NK-92 (cell line): ENCODE data around the gene TDRD9.

Experiments used
- DNase-seq: peaks from one replicate; lab custom pipeline; 2025; ENCODE audit not compliant: unreplicated experiment; lab: John Stamatoyannopoulos, UW

Gene TDRD9

GRCh38 chr14:104064003-104064402 lies 135.7 kb downstream of the TDRD9 start:
- no peak for DNase-seq

DNA sequence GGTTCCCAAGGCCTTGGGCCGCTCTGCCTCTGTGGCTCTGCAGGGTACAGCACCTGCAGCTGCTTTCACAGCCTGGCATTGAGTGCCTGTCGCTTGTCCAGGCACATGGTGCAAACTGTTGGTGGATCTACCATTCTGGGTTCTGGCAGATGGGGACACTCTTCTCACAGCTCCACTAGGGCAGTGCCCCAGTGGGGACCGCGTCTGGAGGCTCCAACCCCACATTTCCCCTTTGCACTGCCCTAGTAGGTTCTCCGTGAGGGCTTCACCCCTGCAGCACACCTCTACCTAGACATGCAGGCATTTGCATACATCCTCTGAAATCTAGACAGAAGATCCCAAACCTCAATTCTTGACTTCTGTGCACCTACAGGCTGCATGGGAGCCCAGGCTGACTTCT lies 138.0 kb downstream of the TDRD9 start:
- DNase-seq: no peak

DNA sequence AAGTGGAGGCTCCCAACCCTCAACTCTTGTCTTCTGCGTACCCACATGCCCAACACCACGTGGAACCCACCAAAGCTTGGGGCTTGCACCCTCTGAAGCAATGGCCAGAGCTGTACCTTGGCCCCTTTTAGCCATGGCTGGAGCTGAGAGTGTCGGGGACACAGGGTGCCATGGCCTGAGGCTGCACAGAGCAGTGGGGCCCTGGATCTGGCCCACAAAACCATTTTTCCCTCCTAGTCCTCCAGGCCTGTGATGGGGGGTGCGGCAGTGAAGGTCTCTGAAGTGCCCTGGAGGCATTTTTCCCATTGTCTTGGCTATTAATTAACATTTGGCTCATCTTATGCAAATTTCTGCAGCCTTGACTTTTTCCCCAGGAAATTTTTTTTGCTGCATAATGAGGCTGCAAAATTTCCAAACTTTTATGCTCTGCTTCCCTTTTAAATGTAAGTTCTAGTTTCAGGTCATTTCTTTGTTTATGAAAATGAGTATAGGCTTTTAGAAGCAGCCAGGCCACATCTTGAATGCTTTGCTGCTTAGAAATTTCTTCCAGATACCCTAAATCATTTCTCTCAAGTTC lies 138.6 kb downstream of the TDRD9 start:
- no peak for DNase-seq

DNA sequence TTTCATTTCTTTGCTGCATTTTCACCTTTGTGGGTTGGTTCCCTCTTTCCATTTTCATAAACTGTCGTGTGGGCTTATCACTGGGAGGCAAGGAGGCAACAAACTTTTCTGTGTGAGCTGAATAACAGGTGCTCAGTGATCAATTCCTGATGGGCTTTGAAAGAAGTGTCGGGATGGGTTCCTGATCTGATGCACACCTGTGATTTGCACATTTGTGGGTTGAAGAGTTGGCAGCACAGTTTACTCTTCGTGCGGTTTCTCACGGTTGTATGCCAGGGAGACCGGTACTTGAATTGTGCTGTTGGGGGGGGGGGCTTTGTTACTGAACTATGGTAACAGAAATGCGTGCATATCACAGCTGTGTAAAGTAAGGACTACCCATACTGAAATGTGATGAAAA lies 141.3 kb downstream of the TDRD9 start:
- no peak for DNase-seq

DNA sequence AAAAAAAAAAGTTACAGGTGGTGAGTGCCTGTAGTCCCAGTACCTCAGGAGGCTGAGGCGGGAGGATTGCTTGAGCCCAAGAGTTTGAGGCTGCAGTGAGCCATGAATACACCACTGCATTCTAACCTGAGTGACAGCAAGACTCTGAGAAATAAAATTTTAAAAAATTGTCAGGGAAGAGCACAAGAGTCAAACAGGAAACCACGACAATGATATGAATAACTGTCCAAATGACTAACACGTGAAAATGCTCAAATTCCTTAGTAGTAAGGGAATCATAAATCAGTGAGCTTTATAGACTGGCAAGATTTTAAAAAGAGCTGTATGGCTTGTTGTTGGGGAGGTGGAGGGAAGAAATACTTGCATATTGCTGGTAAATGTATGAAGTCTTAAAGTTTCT lies 144.3 kb downstream of the TDRD9 start:
- no peak for DNase-seq

DNA sequence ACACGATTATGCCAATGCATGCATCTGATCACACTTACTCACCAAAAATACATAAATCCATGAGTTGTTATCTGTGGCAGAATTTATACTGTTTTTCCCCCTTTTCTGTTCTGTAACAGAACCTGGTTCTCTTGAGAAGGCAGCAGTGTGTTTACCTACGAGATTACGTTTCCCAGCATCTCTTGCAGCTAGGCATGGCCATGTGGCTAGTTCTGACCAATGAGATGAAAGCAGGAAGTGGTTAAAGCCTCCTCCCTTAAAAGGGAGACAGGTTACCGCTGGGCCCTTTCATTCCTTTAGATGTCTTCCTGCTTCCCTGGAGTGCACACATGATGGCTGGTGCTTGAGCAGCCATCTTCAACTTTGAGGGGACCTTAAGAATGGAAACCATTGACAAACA lies 145.5 kb downstream of the TDRD9 start:
- no peak for DNase-seq

- DNase-seq: no peak
These were observed 147.4 kb downstream of the TDRD9 start for GRCh38 chr14:104075530-104076151.

- no peak for DNase-seq
These were observed 148.5 kb downstream of the TDRD9 start for GRCh38 chr14:104076743-104077142.

DNA sequence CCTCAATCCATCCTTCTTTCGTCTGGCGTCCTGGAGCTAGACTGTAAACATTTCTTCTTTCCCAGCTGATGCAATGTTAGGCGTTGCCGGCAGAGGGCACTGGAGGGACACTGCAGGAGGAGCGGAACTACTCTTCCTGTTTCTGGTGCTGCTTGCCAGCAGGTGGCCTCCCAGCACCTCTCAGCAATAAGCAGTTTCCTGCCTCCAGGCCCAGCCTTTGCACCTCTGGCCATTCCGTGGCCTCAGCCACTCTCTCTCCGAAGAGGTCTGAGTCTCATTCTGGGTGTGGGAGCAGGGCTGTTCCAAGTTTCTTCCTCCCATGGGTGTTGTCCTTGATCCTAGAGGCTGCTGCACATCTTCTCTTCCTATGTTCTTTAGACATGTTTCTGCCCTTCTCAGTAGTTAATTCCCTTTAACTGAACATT lies 149.8 kb downstream of the TDRD9 start:
- DNase-seq: no peak

DNA sequence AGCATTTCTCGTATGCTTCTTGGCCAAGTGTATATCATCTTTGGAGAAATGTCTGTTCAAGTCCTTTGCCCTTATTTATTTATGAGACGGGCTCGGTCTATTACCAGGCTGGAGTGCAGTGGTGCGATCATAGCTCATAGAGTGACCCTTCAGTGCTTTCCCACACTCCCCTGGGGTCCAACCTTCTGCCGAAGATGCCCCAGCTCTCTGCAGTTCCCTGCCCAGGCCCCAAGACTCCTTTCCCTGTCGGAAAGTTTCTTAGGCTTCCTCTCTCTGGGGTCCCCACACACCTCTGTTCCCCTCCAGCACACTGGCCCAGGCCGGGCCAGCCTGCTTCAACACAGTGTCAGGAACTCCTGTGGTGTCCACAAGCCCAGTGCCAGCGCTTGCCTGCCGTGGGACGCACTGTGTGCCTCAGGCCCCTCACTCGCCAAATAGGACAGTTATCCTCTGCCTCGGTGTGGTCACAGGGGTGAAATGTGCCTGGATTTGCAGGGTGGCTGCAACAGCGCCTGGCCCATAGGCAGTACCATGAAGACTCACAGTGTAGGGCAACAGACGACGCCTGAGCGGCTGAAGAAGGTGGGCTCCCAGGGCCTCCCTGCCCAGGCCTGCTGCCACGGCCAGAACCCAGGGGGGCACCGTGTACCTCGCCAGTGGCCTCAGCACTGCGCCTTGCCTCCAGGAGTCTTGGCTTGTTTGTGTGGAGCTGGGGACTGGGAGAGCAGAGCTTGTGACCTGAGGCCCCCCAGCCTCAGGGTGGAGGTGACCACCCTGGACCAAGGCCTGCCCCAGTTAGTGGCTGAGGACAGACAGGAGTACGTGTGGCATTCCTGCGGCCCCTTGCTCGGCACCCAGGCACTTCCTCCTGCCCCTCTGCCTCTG lies 152.4 kb downstream of the TDRD9 start:
- DNase-seq: no peak

GRCh38 chr14:104081261-104081835 lies 153.1 kb downstream of the TDRD9 start:
- no peak for DNase-seq

DNA sequence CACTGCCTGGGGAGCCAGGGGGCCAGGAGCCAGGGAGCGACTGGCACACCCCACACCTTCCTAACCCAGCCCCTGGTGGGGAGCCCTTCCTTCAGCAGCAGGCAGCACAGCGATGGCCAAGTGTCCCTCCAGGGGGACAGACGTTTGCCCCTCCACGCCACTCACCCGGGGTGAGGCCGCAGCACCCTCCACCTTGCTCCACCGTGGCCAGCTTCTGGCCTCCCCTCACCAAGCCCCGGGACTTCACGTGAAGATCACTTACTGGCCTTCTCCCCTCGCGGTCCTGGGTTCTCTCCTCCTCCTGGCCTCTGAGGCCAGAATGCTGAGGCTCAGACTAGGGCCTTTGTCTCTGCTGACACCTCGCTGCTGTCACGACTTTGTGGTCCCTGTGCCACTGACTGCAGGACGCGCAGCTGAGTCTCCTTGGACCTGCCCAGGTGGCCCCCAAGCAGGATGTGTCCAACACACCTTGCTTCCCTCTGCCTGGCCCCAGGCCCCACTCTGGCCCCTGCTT lies 153.8 kb downstream of the TDRD9 start:
- no peak for DNase-seq

GRCh38 chr14:104082807-104083206 lies 154.6 kb downstream of the TDRD9 start:
- no peak for DNase-seq

GRCh38 chr14:104084251-104085002 lies 156.2 kb downstream of the TDRD9 start:
- no peak for DNase-seq

DNA sequence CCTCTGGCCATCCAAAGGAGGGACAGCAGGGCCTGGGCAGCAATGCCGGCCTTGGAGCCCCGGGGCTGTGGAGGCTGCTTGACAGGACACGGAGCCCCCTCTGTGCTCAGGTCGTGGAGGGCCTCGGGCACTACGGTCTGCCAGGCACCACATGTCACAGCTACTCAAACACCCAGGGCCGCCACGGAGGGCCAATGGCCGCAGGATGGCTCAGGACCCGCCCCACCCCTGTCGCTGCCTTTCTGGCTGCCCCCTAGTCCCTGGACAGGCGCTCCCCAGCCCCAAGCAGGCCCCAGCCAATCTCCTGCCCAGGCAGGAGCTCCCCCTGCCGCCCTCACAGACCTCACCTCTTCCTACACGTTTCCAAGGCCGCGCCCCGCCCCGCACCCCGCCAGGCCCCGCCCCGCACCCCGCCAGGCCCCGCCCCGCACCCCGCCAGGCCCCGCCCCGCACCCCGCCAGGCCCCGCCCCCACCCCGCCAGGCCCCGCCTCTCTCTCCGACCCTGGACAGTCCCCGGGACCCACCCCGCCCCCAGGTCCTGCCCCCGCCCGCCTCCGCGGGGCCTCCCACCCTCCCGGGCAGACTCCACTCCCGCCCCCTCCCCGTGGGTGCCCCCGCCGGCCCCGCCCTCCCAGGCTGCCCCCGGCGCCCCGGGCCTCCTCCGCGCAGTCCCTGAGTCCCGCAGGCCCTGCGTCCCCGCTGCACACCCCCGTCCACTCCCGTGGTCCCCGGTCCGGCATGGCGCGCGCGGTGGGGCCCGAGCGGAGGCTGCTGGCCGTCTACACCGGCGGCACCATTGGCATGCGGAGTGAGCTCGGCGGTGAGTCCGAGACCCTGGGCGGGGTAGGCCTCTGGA lies 157.0 kb downstream of the TDRD9 start, which contains the start of gene ASPG:
ASPG (plus strand) TSS at position 669 of the 857 bp plus-strand sequence; CDS start at position 740, 71 bp downstream.
- no peak for DNase-seq

DNA sequence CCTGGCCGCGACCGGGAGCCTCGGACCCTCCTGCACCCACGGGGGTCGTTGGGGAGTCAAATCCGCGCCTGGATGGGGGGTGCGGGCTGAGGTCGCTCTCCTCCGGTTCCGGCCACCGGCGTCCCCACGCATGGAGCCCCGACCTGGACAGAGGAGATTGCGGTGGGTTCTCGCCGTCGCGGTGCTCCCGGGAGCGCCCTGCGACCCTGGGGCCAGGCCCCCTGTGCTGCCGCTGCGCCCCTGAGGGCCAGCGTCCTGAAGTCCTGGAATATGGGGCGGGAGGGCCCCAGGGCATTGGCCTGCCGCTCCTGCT lies 157.6 kb downstream of the TDRD9 start:
- DNase-seq: no peak

- no peak for DNase-seq
These were observed 158.0 kb downstream of the TDRD9 start for GRCh38 chr14:104086210-104086660.

DNA sequence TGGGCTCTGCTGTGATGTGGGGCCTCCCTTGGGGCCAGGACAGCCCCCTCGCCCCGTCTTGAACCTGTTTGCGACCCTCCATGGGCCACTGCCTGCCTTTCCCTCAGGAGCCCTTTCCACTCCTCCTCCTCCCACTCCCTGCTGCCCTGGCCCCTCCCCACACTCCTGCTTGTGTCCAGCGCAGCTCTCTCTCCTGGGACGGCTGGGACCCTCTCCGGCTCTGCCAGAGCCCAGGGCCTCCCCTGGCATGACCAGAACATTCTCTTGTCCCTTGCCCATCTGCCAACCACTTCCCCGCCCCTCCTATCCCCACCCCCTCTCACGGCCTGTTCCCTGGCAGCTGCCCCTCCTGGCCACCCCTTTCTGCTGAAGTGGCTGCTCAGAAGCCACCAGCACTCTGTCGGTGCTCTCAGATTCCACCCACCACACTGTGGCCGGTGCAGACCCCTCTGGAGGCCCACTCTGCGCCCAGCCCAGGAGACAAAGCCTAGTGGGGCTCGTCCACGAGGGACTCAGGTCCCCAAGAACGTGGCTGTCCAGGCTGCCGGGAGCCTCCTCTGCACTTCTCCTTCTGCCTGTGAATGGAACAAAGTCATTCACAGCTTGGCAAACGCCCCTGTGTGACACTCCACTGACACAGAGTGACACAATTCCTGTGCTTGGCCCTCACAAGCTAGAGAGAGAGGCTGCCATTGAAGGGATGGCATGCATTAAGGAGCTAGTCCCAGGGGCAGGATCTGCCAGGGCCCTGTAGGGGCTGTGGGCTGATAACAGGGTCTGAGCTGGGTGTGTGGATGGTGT lies 158.6 kb downstream of the TDRD9 start:
- no peak for DNase-seq

DNA sequence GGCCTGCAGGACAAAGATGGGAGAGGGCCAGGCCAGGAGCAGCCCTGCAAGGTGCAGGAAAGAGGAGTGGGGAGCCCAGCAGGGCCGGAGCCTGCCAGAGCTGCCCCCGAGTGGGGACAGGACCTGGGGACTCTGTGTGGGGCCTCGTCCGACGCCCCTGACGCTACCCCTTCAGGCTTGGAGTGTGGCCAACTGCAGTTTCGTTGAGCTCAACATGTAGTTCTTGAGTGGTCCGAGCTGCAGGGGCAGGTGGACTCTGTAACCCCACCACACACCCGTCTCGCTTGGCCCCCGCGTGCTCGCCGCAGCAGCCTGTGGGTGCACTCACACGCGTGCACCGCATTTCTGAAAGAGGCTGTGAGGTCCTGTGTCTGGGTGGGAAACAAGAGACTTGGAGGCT lies 159.2 kb downstream of the TDRD9 start:
- no peak for DNase-seq
